Stimulated activated CD4-positive, alpha-beta T cell treated with anti-CD3 and anti-CD28 coated beads, Interleukin-1b, Interleukin-23, amount 100 ng/mL, for 24 hours (primary cell): ENCODE results near the gene ABTB1.
"Not testable (repeated sequence)": the region's sequence is repeated elsewhere in the genome, so short reads cannot be mapped to it uniquely, and the experiment has no call there.

Experiments
- DNase-seq, 4 experiments: peaks; one replicate each; pipeline ENCODE4 v3.0.0-alpha.2; 2020; ENCODE audit warnings: low read depth in 4 of 4, low spot score in 1 of 4

ABTB1 gene

DNA sequence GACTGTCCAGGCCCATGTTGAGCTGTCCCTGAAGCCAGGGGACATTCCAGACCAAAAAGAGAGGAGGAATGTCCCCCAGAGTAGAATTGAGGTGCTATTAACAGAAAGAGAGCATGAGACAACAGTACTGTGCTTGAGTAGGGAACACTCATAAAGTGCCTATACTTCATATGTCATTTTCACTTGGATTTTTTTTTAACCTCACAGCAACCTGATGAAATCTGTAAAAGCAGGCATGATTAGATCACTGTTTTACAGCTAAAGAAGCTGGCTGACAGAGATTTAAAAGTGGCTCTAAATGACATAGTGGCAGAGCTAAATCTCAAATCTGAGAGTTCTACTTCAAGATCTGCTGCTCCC, 24.9 kb upstream of the ABTB1 start:
- no peak for DNase-seq

DNA sequence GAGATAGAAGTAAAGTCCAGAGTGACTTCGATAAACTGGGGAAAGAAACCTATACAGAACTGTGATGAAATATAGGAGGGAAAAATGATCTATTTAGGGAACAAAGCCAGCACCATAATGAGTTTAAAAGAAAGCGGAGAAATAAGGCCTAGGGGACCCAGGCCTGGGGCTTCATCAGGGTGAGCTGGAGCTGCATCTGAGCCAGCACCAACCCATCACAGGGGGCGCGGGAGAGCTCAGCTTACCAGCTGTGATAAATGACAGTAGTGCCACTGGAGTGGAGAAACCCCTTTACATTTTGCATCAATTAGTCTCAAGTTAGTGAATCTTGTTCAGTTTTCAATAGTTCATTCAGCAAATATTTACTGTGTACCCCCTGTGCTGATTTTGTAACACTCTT, 22.5 kb upstream of the ABTB1 start:
- no peak for DNase-seq

DNA sequence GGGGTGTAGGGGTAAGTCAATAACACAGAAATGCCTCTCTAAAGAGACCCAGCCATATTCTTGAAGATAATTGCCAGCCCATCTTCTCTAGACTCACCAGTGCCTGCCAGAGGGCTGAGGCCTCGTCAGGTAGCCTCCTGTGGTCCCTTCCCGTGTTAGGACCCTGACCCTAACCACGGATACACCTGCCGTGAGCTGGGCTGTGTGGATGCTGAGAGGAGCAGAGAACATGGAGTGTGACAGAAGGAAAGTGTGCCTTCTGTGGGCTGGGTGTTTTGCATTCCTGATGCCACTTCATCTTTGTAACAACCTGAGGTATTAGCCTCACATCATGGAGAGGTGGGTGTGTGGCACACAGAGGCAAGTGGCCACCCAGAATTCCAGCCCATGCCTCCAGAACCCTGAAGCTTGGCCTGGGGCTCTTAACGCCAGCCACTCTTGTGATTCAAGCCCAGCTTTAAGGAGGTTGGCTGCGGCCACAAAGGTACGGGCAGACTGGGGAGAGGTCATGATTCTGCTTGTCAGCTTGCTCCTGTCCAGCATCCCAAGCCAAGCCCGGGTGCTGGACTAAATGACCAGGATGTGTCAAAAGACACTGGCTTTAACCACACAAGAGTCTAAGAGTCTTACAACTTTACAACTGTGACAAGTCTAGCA, 21.1 kb upstream of the ABTB1 start:
- DNase-seq = no peak

DNA sequence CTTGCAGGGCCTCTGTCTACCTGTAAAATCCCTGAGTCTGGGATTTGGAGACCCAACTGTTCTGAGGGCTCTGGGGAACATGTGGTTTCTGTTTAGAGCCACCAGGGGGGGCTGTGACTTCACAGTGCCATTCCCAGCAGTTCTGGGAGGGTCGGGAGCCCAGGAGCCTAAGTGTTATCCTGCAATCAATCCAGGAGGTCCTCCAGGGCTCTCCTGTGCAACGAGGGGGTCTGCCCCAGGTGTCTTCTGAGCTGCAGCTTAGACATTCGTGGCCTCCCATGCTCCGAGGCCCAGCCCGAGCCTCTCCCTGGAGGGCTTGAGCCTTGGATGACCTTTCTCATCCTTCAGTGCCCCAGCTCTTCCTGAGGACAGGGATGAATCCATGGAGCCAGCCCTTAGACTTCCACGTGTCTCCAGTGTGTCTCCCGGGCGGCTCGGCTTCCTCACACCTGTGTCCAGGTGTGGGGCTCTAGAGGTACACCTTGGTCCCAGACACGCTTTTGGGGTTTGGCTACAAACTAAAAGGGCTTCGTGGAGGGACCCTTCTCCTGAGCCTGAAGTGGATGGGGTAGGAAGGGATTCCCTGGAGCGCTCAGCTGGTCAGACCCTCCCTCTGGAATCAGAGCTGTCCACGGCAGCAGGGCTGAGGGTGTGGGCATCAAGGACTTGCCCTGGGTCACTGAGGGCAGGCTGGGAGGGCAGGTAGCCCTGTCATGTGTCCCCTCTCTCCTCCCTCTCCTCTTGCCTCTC, 20.3 kb upstream of the ABTB1 start:
- peak in 1 of 4 experiments; percentile 21 for DNase-seq

DNA sequence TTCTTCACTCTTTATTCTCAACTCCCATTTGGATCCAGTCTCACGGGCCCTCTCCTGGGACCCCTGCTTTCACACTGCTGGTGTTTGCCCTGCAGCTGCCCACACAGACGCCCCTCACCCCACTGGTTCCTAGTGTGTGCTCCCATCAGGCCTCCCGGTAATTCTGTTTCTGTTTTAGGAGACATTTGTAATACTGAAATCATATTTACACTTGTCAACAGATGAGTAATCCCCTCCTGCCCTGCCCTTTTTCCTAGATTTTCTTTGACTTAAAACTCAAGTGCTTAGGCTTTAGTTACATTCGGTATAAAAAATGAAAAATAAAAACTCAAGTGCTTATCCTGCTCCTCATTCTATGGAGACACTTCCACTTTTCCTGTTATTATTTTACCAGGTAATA, 18.4 kb upstream of the ABTB1 start:
- DNase-seq = no peak

DNA sequence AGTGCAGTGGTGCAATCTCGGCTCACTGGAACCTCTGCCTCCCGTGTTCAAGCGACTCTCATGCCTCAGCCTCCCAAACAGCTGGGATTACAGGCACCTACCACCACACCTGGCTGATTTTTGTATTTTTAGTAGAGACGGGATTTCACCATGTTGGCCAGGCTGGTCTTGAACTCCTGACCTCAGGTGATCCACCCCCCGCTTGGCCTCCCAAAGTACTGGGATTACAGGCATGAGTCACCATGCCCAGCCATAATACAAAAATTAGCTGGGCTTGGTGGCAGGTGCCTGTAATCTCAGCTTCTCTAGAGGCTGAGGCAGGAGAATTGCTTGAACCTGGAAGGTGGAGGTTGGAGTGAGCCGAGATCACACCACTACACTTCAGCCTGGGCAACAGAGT, 17.8 kb upstream of the ABTB1 start:
- not testable (repeated sequence) for DNase-seq

DNA sequence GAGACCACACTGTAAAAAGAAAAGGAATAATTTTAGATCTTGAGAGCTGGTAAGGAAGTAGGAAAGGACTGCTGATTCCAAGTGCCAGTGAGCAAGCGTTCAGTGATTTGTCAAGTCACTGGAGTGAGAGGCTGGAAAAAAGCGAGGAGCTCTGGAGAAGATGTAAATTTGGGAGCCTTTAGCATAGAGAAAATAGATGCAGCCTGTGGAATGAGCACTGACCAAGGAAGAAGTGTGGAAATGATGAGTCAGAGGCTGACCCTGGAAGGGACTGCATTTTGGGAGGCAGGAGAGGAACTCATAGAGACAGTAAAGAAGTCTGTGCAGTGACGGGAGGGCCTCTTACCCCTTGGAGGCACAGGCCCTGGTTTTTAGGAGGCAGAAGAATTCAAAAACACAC, 17.1 kb upstream of the ABTB1 start:
- no peak for DNase-seq

DNA sequence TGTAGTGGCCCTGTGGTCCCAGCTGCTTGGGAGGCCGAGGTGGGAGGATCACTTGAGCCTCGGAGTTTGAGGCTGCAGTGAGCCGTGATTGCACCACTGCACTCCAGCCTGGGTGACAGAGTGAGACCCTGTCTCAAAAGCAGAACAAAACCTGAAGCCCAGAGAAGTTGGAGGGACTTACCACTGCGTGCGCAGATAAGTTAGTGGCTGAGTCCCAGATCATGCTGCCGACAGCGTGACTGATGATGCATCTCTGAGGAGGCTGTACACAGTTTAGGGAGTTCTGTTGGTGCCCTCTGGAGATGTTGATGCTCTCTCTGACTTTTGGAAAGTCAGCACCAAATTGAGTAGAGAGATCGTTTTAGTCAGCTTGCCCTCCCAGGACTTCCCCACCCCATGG, 15.8 kb upstream of the ABTB1 start:
- DNase-seq = no peak

DNA sequence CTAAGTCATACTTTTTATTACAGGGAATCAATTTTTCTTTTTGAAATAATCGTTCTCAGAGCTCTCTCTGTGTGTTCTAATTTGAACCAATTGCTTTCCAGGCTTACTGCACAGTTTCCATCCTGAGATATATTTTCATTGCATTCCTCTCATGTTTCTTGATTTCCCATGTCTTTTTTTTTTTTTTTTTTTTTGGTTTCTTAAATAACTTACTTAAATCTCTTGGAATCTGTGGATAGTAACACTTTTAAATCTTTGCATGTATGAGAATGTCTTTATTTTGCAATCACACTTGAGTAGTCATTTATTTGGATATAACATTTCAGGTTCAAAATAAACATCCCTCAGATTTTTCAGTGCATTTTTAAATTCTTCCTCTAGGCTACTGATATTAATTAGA, 14.5 kb upstream of the ABTB1 start:
- no peak for DNase-seq

DNA sequence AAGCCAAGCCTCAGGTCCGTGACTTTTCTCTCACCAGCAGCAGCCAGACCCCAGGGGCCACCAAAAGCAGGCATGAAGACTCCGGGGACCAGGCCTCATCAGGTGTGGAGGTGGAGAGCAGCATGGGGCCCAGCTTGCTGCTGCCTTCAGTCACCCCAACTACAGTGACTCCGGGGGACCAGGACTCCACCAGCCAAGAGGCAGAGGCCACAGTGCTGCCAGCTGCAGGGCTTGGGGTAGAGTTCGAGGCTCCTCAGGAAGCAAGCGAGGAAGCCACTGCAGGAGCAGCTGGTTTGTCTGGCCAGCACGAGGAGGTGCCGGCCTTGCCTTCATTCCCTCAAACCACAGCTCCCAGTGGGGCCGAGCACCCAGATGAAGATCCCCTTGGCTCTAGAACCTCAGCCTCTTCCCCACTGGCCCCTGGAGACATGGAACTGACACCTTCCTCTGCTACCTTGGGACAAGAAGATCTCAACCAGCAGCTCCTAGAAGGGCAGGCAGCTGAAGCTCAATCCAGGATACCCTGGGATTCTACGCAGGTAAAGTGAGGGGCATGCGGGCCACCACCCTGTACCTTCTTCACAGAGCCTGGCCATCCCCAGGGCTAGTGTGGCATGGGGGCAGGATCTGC, 12.0 kb upstream of the ABTB1 start:
- no peak for DNase-seq

DNA sequence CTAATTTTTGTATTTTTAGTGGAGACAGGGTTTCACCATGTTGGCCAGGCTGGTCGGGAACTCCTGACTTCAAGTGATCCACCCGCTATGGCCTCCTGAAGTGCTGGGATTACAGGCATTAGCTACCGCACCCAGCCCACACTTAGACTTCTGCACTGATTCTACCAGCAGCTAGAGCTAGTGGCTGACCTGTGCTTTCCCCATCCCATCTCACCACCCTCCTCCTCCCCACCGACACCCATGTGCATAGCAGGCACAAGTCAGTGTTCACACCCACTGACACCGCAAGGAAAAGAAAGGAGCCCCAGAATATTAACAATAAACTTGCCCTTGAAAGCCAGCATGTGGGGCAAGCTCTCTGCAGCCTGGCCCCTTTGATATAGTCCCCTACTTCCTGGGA, 11.2 kb upstream of the ABTB1 start:
- DNase-seq = no peak

DNA sequence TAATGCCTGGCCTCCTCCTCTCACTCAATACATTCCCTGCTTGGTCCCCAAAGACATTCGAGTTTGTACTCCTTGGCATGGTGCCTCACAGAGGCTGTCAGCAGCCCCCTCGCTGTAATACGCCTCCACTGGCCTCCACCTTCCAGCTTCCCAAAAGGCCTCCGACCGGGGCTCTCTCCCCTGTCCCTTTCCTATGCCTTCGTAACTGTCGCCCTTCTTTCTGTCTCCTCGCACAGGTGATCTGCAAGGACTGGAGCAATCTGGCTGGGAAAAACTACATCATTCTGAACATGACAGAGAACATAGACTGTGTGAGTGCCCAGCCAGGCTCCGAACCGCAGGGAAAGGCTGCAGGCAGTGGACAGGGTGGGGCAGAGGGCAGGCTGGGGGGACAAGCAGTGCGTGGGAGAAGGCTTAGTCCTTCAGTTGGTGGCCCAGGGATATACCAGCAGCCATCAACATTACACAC, 10.7 kb upstream of the ABTB1 start:
- no peak for DNase-seq

DNA sequence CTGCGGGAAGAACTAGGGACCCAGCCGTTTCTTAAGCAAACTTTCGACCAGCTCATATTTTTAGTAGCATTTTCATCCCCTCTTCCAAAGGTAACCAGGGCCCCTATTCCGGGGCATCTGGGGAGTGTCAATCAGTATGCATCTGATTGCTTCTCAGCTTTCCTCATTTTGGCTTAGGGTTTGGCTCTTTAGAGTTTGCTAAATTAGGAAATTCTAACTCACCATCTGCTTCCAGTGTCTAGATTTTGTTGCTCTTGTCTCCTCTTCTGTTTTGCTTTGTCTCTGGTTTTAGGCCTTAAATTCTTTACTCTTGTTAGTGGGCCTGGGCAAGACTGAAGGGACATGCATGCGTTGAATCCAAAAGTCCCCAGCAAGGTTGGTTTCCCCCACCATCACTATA, 9.6 kb upstream of the ABTB1 start:
- DNase-seq = no peak

DNA sequence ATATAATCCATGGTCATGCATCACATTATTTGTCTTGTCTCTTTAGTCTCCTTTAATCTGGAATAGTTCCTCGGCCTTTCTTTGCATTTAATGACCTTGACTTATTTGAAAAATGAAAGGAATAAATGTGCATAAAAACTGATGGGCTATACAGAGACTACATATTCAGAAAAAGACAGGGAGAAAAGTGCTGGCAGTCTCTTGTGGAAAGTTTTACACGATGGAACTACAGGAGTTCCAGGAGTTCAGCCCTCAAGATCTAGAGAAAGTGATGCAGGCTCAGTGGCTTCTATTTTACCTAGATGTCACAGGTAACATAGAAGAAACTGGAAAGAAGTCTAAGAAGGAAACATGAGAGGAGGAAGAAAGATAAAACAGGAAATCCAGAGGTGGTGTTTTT, 7.6 kb upstream of the ABTB1 start:
- DNase-seq = no peak

DNA sequence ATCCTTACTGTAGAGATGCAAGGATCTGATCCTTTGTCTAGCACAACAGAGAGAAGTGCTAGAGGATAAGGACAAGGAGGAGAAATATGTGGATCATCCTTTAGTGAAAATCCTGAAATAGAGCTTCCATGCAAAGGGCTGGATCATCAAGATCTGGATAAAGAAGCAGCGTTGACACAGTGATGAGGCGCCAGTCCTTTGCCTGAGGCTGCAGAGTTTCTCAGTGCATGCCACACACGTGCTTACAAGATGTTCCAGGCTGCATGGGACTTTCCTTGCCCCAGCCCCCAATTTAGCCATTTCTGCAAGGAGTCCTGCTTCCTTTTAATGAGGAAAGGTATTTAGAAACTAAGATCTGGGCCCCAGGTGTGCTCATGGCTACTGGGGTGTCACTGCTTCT, 7.2 kb upstream of the ABTB1 start:
- no peak for DNase-seq

DNA sequence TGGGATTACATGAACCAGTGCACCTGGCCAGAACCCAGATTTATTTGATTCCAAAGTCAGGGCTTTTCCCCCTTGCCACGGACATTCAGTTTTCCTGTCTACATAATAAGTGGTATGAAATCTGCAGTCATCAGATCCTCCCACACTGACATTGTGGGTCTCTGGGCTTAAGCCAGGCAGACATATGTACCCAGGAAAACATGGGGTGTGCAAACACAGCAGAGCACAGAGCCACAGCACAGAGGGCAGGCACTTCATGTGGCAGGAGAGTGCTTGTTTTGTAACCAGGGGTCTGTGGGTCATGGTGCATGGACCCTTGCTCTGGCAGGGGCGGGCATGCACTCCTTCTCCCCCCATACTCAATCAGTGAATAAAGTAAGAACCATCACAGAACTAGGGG, 6.1 kb upstream of the ABTB1 start:
- DNase-seq = no peak

DNA sequence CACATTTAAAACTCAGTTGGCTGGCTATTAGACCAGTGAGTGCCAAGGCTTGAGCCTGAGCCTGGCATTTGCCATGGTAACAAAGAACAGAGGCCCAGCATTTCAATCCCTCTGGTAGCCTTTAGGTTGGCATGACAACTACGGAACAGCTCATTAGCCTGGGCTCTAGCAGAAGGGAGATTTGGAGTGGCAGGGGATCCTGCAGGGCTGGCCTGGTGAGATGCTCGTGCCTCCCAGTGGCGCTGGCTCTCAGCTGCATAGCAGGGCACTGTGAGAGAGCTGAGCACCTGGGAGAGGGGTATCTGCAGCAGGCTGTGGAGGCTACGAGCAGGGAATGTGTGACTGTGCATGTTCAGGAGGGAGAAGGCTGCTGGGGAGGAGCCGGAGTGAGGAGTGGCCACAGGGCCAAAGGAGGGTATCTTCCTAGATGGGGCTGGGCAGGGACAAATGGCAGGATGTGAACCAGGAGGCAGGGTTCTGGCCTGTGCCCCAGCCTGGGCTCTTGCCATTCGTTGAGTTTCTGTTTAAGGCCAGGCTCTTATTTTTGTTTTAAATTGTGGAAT, 5.6 kb upstream of the ABTB1 start:
- no peak for DNase-seq

DNA sequence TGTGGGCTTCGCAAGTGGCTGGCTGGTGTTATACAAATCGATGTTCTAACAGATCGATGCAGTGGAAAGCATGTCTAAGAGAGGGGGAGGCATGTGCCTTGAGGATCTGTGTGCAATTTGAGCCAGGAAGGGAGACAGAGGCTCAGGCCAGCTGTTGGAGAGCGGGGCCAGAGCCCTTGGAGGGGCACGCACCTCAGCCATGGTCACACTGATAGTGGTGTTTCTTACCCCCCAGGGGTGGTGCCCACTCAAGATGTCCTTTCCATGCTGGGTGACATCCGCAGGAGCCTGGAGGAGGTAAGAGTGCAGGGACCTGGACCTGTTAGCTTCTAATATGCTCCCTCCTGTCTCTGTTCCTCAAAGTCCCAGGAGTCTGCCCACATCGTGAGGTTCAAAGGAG, 3.8 kb upstream of the ABTB1 start:
- DNase-seq = no peak

DNA sequence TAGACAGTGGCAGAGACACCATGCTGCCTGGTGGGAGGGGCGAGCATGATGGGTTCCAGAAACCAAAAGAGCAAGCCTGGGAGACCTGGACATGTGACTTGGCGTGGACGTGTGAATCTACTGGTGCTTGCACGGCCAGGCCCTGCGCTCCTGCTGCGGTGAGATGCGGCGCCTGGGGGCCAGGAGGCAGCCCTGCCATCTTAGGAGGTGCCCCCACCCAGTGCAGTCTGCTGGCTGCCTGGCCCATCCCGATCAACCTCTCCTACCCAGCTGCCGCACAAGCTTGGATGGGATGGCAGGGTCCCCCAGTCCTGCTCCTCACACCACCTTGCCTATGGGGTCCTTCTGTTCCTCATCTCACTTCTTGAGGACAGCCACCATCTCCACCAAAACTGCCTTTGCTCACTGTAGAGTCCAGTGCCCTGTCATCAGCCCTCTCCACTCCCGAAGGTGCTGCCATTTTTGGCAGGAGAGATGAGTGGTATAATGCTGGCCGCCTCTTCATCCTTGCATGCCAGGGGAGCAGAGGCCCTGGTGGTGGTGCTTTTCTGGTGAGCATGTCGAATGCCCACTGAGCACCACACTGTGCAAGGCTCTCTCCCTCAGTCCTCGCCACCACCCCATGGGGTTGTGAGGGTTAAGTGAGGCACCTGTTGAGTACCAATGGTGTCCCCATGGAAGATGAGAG, 3.1 kb upstream of the ABTB1 start:
- no peak for DNase-seq

DNA sequence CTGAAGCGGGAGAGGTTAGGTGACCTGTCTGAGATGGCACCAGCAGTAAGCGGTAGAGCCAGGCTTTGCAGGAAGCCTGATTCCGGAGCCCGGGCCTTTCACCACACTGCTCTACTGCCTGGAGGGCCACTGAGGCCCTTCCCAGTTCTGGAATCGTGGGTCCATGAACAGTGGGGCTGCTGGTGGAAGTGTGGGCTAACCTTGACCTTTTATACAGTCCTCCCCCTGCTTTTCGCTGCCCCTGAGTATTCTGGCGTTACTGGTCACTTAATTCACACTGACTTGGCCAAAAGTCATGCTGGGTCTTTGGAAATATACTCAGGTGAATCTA, 2.6 kb upstream of the ABTB1 start:
- DNase-seq = no peak

DNA sequence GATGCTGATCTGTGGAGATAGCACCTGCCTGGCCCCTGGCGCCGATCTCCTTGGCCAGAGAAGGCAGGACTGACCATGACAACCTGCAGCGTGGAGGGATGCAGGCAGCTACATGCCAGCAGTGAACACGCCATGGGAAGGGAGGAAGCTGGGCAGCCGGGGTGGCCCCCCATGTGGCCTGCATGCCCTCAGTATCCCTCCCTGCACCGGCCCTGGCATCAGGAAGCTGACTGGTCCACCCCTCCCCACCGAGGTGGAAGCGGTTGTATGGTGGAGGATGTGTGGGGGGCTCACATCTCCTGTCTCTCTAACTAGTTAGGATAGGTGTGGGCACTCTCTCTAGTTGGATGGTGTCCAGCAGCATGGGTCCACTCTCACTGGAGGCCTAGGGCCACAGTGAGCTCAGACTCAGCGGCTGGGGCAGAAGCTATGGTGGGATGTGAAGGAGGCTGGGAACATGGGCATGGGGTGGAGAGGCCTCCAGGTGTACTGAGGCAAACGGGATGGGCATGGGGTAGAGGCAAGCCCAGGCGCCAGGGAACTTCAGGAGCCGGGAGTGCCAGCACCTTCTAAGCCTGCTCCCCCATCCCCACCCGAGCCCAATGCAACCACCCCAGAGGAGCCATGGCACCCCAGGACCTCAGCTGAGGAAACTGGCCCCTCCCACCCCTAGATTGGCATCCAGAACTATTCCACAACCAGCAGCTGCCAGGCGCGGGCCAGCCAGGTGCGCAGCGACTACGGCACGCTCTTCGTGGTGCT, 1.8 kb upstream of the ABTB1 start:
- no peak for DNase-seq
